Panc1 (cell line): ENCODE data around the gene THADA.

Source experiments
- CTCF ChIP-seq: fragments of 450-650 bp; IDR thresholded peaks from 2 replicates; pipeline ENCODE4 v1.5.1; 2017; ENCODE audit warnings: mild to moderate bottlenecking
- POLR2AphosphoS5 ChIP-seq: IDR thresholded peaks from 2 replicates; pipeline ENCODE4 v1.6.1; 2012; ENCODE audit warnings: mild to moderate bottlenecking, low read depth, low read length, moderate library complexity

GRCh38 chr2:43594875-43595274, 963 bp downstream of the THADA start:
- TF ChIP-seq CTCF: no peak
- no peak for TF ChIP-seq POLR2AphosphoS5
